GM19452 (cell line): ENCODE results near the gene NCKAP5.

Source experiments
- ATAC-seq: cut with Tn5 transposase; IDR thresholded peaks from one replicate; pipeline ENCODE4 v1.9.1; 2021; ENCODE audit not compliant: unreplicated experiment

NCKAP5 gene

GRCh38 chr2:133344849-133345248 lies 223.4 kb downstream of the NCKAP5 start:
- ATAC-seq: no peak

- no peak for ATAC-seq
Observed at GRCh38 chr2:133343018-133343352, 225.3 kb downstream of the NCKAP5 start.

- ATAC-seq: no peak
Observed at GRCh38 chr2:133342286-133343017, 225.8 kb downstream of the NCKAP5 start.

- no peak for ATAC-seq
Observed at GRCh38 chr2:133341575-133341974, 226.7 kb downstream of the NCKAP5 start.

- no peak for ATAC-seq
Observed at GRCh38 chr2:133338224-133338623, 230.0 kb downstream of the NCKAP5 start.

GRCh38 chr2:133334923-133335322 lies 233.3 kb downstream of the NCKAP5 start:
- no peak for ATAC-seq

- ATAC-seq: no peak
Observed at GRCh38 chr2:133333181-133333580, 235.1 kb downstream of the NCKAP5 start.

GRCh38 chr2:133331436-133331835 lies 236.8 kb downstream of the NCKAP5 start:
- no peak for ATAC-seq

- no peak for ATAC-seq
Observed at GRCh38 chr2:133326652-133327397, 241.4 kb downstream of the NCKAP5 start.

GRCh38 chr2:133324150-133324561 lies 244.1 kb downstream of the NCKAP5 start:
- no peak for ATAC-seq

GRCh38 chr2:133322909-133323308 lies 245.4 kb downstream of the NCKAP5 start:
- no peak for ATAC-seq

- no peak for ATAC-seq
Observed at GRCh38 chr2:133317178-133317577, 251.1 kb downstream of the NCKAP5 start.

- ATAC-seq: no peak
Observed at GRCh38 chr2:133316557-133316956, 251.7 kb downstream of the NCKAP5 start.

GRCh38 chr2:133315280-133315679 lies 253.0 kb downstream of the NCKAP5 start:
- no peak for ATAC-seq

GRCh38 chr2:133314795-133315194 lies 253.5 kb downstream of the NCKAP5 start:
- ATAC-seq: no peak

- ATAC-seq: no peak
Observed at GRCh38 chr2:133312038-133312729, 256.1 kb downstream of the NCKAP5 start.

GRCh38 chr2:133306236-133306635 lies 262.0 kb downstream of the NCKAP5 start:
- no peak for ATAC-seq

GRCh38 chr2:133304344-133304743 lies 263.9 kb downstream of the NCKAP5 start:
- ATAC-seq: no peak

GRCh38 chr2:133303150-133303549 lies 265.1 kb downstream of the NCKAP5 start:
- no peak for ATAC-seq

GRCh38 chr2:133296401-133296800 lies 271.9 kb downstream of the NCKAP5 start:
- no peak for ATAC-seq

- no peak for ATAC-seq
Observed at GRCh38 chr2:133293544-133294353, 274.5 kb downstream of the NCKAP5 start.
